HG03045 (cell line): Measurements from ENCODE around the gene PLXNA4.

ENCODE experiments used
- ATAC-seq: cut with Tn5 transposase; IDR thresholded peaks from one replicate; pipeline ENCODE4 v1.9.1; 2021; ENCODE audit warnings: mild to moderate bottlenecking, moderate library complexity; ENCODE audit not compliant: unreplicated experiment

The PLXNA4 gene

GRCh38 chr7:132420527-132420926, 155.7 kb downstream of the PLXNA4 start:
- ATAC-seq = no peak

- no peak for ATAC-seq
Observed at GRCh38 chr7:132419542-132419941, 156.7 kb downstream of the PLXNA4 start.

- no peak for ATAC-seq
Observed at GRCh38 chr7:132418840-132419239, 157.4 kb downstream of the PLXNA4 start.

- no peak for ATAC-seq
Observed at GRCh38 chr7:132417103-132417906, 159.0 kb downstream of the PLXNA4 start.

GRCh38 chr7:132416395-132416794, 159.9 kb downstream of the PLXNA4 start:
- no peak for ATAC-seq

GRCh38 chr7:132415259-132415658, 161.0 kb downstream of the PLXNA4 start:
- ATAC-seq = no peak

- ATAC-seq = no peak
Observed at GRCh38 chr7:132414857-132415256, 161.4 kb downstream of the PLXNA4 start.

- ATAC-seq = no peak
Observed at GRCh38 chr7:132412435-132412834, 163.8 kb downstream of the PLXNA4 start.

- no peak for ATAC-seq
Observed at GRCh38 chr7:132410861-132411541, 165.3 kb downstream of the PLXNA4 start.

- ATAC-seq = no peak
Observed at GRCh38 chr7:132410385-132410784, 165.9 kb downstream of the PLXNA4 start.

GRCh38 chr7:132407764-132408163, 168.5 kb downstream of the PLXNA4 start:
- ATAC-seq = no peak

GRCh38 chr7:132406039-132406438, 170.2 kb downstream of the PLXNA4 start:
- ATAC-seq = no peak

- ATAC-seq = no peak
Observed at GRCh38 chr7:132404261-132404660, 172.0 kb downstream of the PLXNA4 start.

- no peak for ATAC-seq
Observed at GRCh38 chr7:132403465-132404110, 172.7 kb downstream of the PLXNA4 start.

- ATAC-seq = no peak
Observed at GRCh38 chr7:132402751-132403245, 173.5 kb downstream of the PLXNA4 start.

GRCh38 chr7:132402096-132402495, 174.2 kb downstream of the PLXNA4 start:
- no peak for ATAC-seq

GRCh38 chr7:132400561-132401142, 175.6 kb downstream of the PLXNA4 start:
- no peak for ATAC-seq

GRCh38 chr7:132399367-132399766, 176.9 kb downstream of the PLXNA4 start:
- no peak for ATAC-seq

- no peak for ATAC-seq
Observed at GRCh38 chr7:132398253-132398925, 177.9 kb downstream of the PLXNA4 start.

- ATAC-seq = no peak
Observed at GRCh38 chr7:132397070-132397469, 179.2 kb downstream of the PLXNA4 start.

- no peak for ATAC-seq
Observed at GRCh38 chr7:132395361-132395760, 180.9 kb downstream of the PLXNA4 start.
